Neural progenitor cell (in vitro differentiated cells): ENCODE results near the gene TFG.

Experiments
- EZH2 ChIP-seq: fragments of 200-600 bp; sonication (generic); IDR thresholded peaks from 2 replicates; pipeline ENCODE4 v1.6.1; 2017; ENCODE audit warnings: antibody characterized with exemption, mild to moderate bottlenecking, moderate library complexity
- TF ChIP-seq, protein P1 (sequence below): fragments of 200-600 bp; sonication (generic); IDR thresholded peaks from 2 replicates; pipeline ENCODE4 v1.5.1; 2017; ENCODE audit warnings: antibody characterized with exemption, mild to moderate bottlenecking

DNA sequence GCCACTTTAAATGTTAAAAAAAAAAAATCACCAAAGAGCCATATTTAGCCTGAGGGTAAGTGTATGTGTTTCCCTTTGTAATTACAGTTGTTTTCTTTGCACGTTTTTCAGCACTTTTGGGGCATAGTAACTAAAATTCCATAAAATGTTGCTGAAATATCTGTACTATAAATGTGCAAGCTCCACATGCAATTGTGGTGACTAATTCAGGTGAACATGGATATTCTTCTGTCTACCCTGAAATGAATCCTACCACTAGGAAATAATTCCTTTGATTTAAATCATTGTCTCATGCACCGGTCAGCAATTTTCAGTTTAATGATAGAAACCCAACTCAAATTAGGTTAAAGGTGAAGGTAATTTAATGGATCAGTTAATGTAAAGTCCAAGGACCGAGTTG lies 13.1 kb upstream of the TFG start:
- TF ChIP-seq, protein P1, sequence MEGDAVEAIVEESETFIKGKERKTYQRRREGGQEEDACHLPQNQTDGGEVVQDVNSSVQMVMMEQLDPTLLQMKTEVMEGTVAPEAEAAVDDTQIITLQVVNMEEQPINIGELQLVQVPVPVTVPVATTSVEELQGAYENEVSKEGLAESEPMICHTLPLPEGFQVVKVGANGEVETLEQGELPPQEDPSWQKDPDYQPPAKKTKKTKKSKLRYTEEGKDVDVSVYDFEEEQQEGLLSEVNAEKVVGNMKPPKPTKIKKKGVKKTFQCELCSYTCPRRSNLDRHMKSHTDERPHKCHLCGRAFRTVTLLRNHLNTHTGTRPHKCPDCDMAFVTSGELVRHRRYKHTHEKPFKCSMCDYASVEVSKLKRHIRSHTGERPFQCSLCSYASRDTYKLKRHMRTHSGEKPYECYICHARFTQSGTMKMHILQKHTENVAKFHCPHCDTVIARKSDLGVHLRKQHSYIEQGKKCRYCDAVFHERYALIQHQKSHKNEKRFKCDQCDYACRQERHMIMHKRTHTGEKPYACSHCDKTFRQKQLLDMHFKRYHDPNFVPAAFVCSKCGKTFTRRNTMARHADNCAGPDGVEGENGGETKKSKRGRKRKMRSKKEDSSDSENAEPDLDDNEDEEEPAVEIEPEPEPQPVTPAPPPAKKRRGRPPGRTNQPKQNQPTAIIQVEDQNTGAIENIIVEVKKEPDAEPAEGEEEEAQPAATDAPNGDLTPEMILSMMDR = no peak
- no peak for TF ChIP-seq EZH2
